ENCODE measurements around the gene AJUBA. TPM values are rescaled to one million over a fixed set of nuclear protein-coding genes. Genes with fewer than 3 reads are reported as not detected.

AJUBA gene
- total RNA-seq, 1 experiment from 2014 or later = 42.6 TPM

DNA sequence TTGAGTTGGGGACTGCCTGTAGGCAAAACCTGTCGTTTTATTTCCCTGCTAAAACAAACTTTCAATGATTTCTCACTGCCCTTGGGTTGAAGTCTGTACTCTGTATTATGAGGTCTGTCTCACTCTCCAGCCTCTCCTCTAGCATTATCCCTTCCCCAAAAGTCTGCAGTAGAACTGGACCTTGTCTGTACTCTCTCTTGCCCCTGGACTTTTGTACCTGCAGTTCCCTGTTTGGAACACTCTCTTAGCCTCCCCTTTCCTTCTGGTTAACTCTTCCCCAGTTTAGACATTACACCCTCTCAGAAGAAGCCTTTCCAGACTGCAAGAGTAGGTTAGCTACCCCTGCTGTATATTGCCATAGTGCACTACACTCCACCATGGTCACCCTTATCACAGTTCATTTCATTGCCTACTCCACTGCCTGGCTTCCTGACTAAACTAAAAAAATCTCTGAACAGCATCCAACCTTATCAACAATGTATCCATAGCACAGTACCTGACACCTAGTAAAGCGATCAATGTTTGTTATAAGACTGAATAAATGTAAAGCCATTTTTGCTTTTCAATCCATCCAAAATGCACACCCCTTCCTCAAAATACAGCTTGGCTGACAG, 3.6 kb upstream of the AJUBA start:
- intact Hi-C loops (cut with micrococcal nuclease; ENCODE audit: unreplicated experiment) = loop anchor here (1.0 to 2.0 kb wide), 2 partner anchors 72 to 123 kb away; no protein-coding TSS in a partner anchor
- no peak overlapping the region for H3K4me3 ChIP-seq
- ChIA-PET POLR2A (ENCODE audit: unreplicated experiment) (interaction anchor here (0.5 to 0.7 kb wide), 2 partner anchors 13 to 66 kb away, joined by 3 to 8 read pairs; no protein-coding TSS in a partner anchor), CTCF (interaction anchor here (0.5 to 1.8 kb wide), 21 partner anchors 8 to 545 kb away, joined by 3 to 21 read pairs (median 4); no protein-coding TSS in a partner anchor)
- no peak overlapping the region for H3K27ac ChIP-seq
- H2AFZ ChIP-seq = no peak overlapping the region
- H3K9me2 ChIP-seq (ENCODE audit: insufficient read depth) = no peaks in the 10 kb centered on the region
- DNase-seq = no peak
- no peaks in the 10 kb centered on the region for H4K20me1 ChIP-seq (ENCODE audit: insufficient read depth)
- peaks cover 3% of the 10 kb centered on the region; the same call in 1 of the 2 replicates for H3F3A ChIP-seq (ENCODE audit: insufficient read depth, low read depth)
- H3K4me2 ChIP-seq = no peak overlapping the region
- H3K9me3 ChIP-seq (ENCODE audit: insufficient read depth, low read depth) = no peaks in the 10 kb centered on the region
- 0 out of 2 replicates have a peak, but pooled peaks cover 4% of the 10 kb centered on the region for H3K4me1 ChIP-seq (replicated peaks; ENCODE audit: insufficient read depth)
- H3K36me3 ChIP-seq (ENCODE audit: low read depth) = no peaks in the 10 kb centered on the region
- no peaks in the 10 kb centered on the region for H3K27me3 ChIP-seq (ENCODE audit: insufficient read depth, low read depth)
- H3K79me2 ChIP-seq (ENCODE audit: low read depth) = peaks cover 13% of the 10 kb centered on the region
- no TSS peak for BruUV-seq (replicated peaks)
- TF ChIP-seq, protein P1, sequence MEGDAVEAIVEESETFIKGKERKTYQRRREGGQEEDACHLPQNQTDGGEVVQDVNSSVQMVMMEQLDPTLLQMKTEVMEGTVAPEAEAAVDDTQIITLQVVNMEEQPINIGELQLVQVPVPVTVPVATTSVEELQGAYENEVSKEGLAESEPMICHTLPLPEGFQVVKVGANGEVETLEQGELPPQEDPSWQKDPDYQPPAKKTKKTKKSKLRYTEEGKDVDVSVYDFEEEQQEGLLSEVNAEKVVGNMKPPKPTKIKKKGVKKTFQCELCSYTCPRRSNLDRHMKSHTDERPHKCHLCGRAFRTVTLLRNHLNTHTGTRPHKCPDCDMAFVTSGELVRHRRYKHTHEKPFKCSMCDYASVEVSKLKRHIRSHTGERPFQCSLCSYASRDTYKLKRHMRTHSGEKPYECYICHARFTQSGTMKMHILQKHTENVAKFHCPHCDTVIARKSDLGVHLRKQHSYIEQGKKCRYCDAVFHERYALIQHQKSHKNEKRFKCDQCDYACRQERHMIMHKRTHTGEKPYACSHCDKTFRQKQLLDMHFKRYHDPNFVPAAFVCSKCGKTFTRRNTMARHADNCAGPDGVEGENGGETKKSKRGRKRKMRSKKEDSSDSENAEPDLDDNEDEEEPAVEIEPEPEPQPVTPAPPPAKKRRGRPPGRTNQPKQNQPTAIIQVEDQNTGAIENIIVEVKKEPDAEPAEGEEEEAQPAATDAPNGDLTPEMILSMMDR (conservative IDR thresholded peaks at IDR 0.05) = no peak
- TF ChIP-seq EZH2 (IDR thresholded peaks at IDR 0.05; ENCODE audit: low read depth) = no peak

DNA sequence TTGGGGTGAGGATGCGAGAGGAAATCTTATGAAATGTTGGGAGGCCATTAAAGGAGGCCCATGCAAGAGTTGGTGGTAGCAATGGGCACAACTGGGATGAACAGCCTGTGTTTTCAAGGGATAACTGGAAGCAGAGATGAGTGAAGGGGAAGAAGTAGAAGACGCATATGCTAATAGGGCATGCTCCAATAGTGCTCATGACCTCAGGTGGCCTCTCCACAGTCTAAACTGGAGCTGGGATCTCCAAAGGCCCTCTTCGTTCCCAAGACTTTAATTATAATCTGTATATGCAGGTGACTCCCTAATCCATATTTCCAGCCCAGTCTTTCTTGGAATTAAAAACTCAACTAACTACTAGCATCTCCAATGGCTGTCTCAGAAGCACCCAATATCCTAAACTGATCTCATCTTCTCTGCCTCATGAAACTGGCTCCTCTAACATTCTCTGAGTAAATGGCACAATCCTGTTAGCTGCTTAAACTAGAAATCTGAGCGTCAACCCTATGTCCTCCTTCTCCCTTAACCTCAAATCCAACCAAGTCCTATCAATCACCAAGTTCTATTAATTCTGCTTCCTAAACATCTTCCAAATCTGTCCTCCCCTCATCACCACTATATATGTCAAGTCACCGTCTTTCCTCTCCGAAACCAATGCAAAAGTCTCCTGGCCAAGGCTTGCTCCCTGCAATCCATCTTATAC, 2.8 kb upstream of the AJUBA start:
- DNase-seq = no peak
- H3F3A ChIP-seq (ENCODE audit: insufficient read depth, low read depth) = peaks cover 6% of the 10 kb centered on the region; the same call in 1 of the 2 replicates
- H3K79me2 ChIP-seq (ENCODE audit: low read depth) = peaks cover 18% of the 10 kb centered on the region
- H3K36me3 ChIP-seq (ENCODE audit: low read depth) = no peaks in the 10 kb centered on the region
- H3K4me2 ChIP-seq = no peak overlapping the region
- no peak overlapping the region for H3K27ac ChIP-seq
- TF ChIP-seq, protein P1 (conservative IDR thresholded peaks at IDR 0.05) = no peak
- no peak for TF ChIP-seq EZH2 (IDR thresholded peaks at IDR 0.05; ENCODE audit: low read depth)
- BruUV-seq (replicated peaks) = no TSS peak
- POLR2A ChIA-PET (ENCODE audit: unreplicated experiment) = interaction anchor here (0.7 kb wide), 1 partner anchor 13 kb away, joined by 8 read pairs; no protein-coding TSS in a partner anchor
- no peaks in the 10 kb centered on the region for H3K9me3 ChIP-seq (ENCODE audit: insufficient read depth, low read depth)
- H3K9me2 ChIP-seq (ENCODE audit: insufficient read depth) = no peaks in the 10 kb centered on the region
- no peaks in the 10 kb centered on the region for H4K20me1 ChIP-seq (ENCODE audit: insufficient read depth)
- CTCF ChIA-PET = no interaction called here
- no peak overlapping the region for H3K4me3 ChIP-seq
- H2AFZ ChIP-seq = no peak overlapping the region
- peaks cover 7% of the 10 kb centered on the region for H3K4me1 ChIP-seq (replicated peaks; ENCODE audit: insufficient read depth)
- no peaks in the 10 kb centered on the region for H3K27me3 ChIP-seq (ENCODE audit: insufficient read depth, low read depth)
- intact Hi-C loops (cut with micrococcal nuclease; ENCODE audit: unreplicated experiment) = no loop called here

DNA sequence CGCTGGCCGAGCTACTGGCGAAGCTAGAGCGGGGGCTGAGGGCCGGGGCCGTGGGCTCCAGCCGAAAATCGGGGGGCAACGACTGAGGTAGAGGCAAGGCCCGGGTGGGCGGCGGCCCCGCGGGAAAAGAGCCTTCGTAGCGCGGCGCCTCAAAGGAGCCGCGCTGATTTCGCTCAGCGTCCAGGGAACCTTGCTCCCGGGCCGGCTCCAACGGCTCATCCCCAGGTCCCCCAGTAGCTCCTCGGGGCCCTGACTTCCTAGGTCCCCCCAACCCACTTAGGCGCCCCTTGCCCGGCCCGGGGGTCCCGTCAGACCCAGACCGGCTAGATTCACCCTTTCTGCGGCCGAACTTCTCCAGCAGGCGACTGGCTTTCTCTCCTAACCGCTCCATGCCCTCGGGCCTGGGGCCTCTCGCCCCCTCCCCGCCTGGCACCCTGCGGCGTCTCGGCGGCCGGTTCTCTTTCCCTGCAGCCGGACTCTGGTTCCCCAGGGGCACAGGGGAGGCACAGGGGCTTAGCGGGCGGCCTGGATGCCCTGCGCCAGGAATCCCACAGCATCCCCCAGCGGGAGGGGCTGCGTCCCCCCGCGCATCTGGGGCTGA, 375 bp downstream of the AJUBA start:
- no peak for DNase-seq

More for the DNA sequence above, 375 bp downstream of the AJUBA start:
- no peaks in the 10 kb centered on the region for H3K27me3 ChIP-seq (ENCODE audit: insufficient read depth, low read depth)
- no peaks in the 10 kb centered on the region for H3K36me3 ChIP-seq (ENCODE audit: low read depth)
- ChIA-PET CTCF (interaction anchor here (0.6 to 1.7 kb wide), 6 partner anchors 8 to 95 kb away, joined by 3 to 9 read pairs (median 5); partner anchors contain the start of gene CDH24), POLR2A (ENCODE audit: unreplicated experiment) (interaction anchor here (0.6 to 0.9 kb wide), 2 partner anchors 53 kb away, joined by 3 to 13 read pairs; partner anchors contain the start of genes PRMT5 and PSMB5)
- intact Hi-C loops (cut with micrococcal nuclease; ENCODE audit: unreplicated experiment) = loop anchor here (2.0 kb wide), 2 partner anchors 51 to 425 kb away; no protein-coding TSS in a partner anchor
- H3K9me3 ChIP-seq (ENCODE audit: insufficient read depth, low read depth) = no peaks in the 10 kb centered on the region
- peak overlapping the region; percentile 88 for H2AFZ ChIP-seq
- H4K20me1 ChIP-seq (ENCODE audit: insufficient read depth) = no peaks in the 10 kb centered on the region
- peaks cover 26% of the 10 kb centered on the region for H3K79me2 ChIP-seq (ENCODE audit: low read depth)
- no peaks in the 10 kb centered on the region for H3K9me2 ChIP-seq (ENCODE audit: insufficient read depth)
- H3K4me3 ChIP-seq = peak overlapping the region; percentile 72
- no TSS peak for BruUV-seq (replicated peaks)
- H3K4me2 ChIP-seq = peak overlapping the region; percentile 88
- peaks cover 38% of the 10 kb centered on the region for H3K4me1 ChIP-seq (replicated peaks; ENCODE audit: insufficient read depth)
- H3F3A ChIP-seq (ENCODE audit: insufficient read depth, low read depth) = peaks cover 34% of the 10 kb centered on the region
- TF ChIP-seq, protein P1 (conservative IDR thresholded peaks at IDR 0.05) = no peak
- H3K27ac ChIP-seq = no peak overlapping the region
